Activated effector memory CD4-positive, alpha-beta T cell treated with anti-CD3 and anti-CD28 coated beads, Interleukin-2, amount 50 U/mL, for 16 hours (primary cell): ENCODE data around the gene CHCHD10.
"Not testable (repeated sequence)": the region's sequence is repeated elsewhere in the genome, so short reads cannot be mapped to it uniquely, and the experiment has no call there.

ENCODE experiments used
- DNase-seq: peaks from one replicate; pipeline ENCODE4 v3.0.0-alpha.2; 2020

CHCHD10 gene

DNA sequence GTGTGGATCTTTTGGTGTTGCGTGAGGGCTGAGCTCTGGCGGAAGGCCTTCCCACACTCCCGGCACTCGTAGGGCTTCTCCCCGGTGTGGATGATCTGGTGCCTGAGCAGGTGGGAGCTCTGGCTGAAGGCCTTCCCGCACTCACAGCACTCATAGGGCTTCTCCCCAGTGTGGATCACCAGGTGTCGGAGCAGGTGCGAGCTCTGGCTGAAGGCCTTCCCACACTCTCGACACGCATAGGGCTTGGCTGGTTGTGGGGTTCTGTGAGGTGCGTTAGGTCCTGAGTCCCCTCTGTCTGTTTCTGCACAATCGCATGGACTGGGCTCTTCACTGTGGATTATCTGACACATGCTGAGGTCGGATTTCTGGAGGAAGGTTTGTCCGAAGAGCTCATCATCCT is 23.3 kb downstream of the CHCHD10 start:
- DNase-seq = no peak

DNA sequence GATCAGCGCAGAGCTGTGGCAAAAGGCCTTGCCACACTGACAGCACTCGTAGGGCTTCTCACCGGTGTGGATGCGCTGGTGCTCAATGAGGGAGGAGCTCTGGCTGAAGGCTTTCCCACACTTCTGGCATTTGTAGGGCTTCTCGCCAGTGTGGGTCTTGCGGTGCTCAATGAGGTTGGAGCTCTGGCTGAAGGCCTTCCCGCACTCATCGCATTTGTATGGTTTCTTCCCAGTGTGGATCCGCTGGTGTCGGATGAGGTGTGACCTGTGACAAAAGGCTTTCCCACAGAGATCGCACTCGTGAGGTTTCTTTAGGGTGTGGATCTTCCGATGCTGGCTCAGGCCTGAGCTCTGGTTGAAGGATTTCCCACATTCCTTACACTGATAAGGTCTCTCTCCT is 23.8 kb downstream of the CHCHD10 start:
- no peak for DNase-seq

DNA sequence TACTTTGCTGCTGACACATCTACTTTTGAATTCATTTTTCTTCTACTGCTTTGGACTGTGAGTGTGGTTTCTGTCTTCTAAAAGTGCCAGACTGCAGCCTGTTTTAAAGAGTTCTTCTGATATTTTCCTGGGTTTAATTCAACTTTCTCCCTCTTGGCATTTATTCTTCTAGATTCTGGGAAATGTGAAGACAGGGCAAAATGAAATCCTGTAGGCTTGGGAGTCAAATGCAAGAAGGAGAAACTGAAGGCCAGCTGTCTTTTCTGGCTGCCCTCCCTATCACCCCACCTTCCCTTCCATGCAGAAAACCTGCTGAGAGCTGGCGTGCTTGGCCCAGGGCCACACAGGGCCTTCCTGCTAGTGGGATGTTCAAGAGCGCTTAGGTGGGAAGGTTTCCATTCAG is 24.5 kb downstream of the CHCHD10 start:
- DNase-seq = no peak

DNA sequence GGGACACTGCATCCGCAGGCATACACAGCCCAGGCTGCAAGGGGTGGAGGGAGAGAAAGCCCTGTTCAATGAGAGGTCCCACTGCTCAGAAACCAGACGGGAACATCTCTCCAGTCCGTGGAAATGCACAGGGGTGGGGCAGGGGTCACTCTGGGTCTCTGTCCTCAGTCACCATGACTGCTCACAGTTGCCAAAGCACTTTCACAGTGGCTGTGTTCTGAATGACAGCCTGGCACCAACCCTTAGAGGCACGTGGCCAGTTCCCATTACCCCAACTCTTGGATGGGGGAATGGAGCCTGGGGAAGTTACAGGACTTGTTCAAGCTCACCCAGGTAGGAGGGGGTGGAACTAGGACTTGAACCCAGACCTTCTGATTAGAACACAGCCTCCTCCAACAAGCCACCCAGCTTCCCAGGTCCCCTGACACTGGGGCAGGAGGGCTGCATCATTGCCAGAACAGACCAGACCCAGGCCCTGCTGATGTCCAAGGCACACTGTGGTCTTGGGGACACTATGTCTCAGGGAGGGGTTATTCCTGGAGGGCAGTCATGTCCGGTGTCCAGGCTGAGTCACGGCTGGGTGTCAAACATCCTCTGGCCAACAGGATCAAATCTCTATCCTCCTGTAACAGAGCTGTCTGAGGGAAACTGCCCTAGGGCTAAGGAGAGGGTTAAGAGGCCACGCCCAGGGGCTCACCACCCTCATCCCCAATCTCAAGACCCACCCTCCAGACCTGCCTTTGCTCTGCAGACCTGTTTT is 25.1 kb downstream of the CHCHD10 start:
- DNase-seq = no peak

DNA sequence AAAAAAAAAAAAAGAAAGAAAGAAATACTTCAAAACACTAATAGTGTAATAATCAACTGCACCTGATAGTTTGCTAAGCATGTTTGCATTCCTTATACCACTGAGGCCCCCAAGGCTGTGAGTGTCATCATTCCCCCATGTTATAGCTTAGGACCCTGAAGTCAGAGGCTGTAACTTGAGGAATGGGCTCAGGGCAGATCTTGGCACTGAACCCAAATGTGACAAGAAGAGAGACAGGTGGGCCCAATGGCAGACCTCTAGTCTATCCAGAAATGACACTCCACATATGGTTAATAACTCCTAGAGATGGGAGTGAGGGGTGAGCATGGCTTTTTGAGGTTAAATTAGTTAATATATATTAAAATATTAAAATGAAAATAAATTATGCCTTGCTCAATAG is 30.1 kb downstream of the CHCHD10 start:
- no peak for DNase-seq

DNA sequence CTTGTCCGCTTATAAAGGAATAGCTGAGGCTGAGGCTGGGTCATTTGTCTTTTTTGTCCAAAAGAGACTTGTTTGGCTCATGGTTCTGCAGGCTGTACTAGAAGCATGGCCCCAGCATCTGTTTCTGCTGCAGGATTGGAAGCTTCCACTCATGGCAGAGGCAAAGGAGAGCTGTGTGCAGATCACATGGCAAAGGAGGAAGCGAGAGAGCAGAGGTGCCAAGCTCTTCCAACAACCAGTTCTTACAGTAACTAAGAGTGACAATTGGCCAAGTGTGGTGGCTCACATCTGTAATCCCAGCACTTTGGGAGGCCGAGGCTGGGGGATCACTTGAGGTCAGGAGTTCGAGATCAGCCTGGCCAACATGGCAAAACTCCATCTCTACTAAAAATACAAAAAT is 39.7 kb downstream of the CHCHD10 start:
- not testable (repeated sequence) for DNase-seq

DNA sequence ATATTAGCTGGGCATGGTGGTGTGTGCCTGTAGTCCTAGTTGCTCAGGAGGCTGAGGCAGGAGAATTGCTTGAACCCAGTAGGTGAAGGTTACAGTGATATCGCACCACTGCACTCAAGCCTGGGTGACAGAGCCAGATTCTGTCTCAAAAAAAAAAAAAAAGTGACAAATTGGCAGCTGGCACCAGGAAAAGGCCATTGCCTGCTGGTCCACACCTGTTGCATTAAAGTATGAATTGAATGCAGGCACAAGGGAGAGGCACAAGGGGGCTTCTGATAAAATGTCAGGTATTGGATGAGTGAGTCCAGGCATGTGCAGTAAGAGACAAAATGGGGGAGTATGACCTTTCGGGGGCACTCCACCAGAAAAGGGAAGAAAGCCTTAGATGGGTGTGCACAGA is 45.0 kb downstream of the CHCHD10 start:
- no peak for DNase-seq

DNA sequence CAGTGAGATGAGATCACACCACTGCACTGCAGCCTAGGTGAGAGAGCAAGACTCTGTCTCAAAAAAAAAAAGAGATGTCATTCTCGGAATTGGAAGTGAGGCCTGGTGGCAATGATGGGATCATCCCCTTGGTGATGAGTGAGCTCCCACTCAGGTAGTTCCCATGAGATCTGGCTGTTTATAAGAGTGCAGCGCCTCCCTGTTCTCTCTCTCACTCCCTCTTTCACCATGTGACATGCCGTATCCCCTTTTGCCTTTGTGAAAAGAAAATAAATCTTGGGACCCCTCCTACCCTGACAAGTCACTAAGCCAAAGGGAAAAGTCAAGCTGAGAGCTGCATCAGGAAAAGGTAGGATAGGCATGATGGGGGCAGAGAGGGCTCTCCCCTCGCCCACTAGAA is 45.6 kb downstream of the CHCHD10 start:
- DNase-seq = no peak

DNA sequence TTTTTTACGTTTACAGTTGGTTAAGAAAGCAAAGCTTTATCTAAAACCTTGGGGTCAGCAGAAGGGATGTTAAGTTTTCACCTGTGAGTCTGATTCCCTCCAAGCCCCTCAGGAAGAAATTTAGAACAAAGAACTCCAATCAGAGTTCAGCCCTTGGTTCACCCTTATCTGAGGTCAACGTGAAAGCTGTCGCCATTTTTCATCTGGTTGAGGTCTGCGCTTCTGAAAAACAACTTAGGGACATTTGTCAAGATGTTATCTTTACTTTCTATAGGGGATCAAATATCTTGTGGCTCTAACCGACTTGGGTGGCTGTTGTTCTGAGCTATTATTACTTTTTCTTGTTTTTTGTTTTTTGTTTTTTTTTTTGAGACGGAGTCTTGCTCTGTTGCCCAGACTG is 46.9 kb downstream of the CHCHD10 start:
- no peak for DNase-seq

DNA sequence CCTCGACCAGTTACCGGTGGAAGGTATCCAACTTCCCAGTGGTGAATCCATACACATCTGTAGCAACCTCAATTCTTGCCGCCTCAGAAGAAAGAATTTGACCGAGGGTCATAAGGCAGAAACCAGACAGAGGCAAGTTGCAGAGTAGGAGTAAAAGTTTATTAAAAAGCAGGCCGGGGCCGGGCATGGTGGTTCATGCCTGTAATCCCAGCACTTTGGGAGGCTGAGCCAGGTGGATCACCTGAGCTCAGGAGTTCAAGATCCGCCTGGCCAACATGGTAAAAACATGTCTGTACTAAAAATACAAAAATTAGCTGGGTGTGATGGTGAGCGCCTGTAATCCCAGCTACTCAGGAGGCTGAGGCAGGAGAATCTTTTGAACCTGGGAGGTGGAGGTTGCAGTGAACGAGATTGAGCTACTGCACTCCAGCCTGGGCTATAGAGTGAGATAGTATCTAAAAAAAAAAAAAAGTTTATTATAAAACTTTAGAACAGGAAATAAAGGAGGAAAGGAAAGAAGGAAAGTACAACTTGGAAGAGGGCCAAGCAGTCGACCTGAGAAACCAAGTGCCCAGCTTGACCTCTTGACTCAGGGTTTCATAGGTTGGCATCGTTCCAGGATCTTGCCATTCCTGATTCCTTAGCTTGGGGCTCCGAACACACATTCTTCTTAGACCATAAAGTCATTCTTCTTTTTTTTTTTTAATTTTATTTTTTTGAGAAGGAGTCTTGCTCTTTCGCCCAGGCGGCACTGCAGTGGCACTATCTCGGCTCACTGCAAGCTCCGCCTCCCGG is 49.2 kb downstream of the CHCHD10 start:
- DNase-seq = no peak

DNA sequence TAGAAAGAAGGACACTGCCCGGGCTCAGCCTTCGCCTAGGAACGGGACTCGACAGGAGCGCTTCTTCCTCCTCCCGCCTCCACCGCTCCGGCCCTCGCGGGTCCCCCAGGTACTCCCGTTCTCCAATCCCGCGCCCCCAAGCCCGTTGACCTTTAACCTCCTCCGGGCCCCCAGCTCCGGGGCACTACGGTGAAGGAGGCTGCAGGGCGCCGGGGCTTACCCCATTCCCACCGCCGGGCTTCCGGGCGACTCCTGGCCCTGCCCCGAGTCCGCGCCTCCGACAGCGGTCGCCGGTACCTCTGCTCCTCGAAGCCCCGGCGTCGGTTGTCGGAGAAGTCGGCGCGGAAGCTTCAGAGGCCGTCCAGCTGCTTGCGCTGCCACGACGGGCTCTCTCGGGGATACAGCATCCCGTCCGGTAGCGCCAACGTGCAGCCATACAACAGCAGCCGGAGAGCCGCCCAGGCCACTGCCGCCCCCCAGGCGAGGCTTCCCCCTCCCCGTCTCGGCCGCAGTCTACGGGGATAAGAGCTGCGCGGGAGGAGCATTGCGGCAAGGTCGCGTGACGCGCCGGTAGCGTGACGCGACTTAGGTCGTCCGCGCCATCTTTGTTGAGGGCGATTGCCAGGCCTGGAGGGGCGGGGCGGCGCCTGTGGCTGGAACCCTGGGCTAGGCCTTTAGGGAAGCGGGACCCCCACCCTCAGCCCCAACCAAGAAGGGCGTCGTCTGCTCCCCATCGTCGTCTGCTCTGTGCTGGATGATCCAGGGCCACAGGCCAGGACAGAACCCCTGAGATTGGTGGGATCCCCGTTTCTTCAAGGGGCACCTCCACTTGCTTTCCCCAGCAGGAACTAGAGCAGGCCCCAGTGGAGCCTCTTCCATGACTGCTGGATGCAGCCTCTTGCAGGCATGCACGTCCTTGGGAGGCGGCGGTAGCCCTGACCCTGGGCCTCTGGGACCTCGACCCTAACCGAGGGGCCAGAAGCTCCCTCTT is 50.7 kb downstream of the CHCHD10 start:
- DNase-seq = peak; percentile 93
